ENCODE results near the gene PDE4D. TPM values are rescaled to one million over a fixed set of nuclear protein-coding genes. Genes with fewer than 3 reads are reported as not detected.

PDE4D gene
- total RNA-seq, 1 experiment from 2014 or later, result 2.1 TPM

GRCh38 chr5:59418808-59419207 is 474.7 kb downstream of the PDE4D start:
- H3K23me2 ChIP-seq (ENCODE audit: insufficient read length, low read depth, low read length, poor library complexity, severe bottlenecking), result no peaks in the 10 kb centered on the region
- no peak overlapping the region for H3T11ph ChIP-seq (ENCODE audit: low read length)
- no peak for DNase-seq
- Mint-ChIP-seq H3K27me3 (ENCODE audit: low read depth) (no peaks in the 10 kb centered on the region), H3K36me3 (ENCODE audit: insufficient read depth in 1 of 3, low read depth in 3 of 3) (peaks cover 0 to 4% (median 0%) of the 10 kb centered on the region in 3 experiments; a peak in 3 of 7 replicates), H3K27ac (no peak overlapping the region), H3K9me3 (peaks cover 0 to 1% of the 10 kb centered on the region in 2 experiments; a peak in 1 of 5 replicates), H3K4me1 (peaks cover 8 to 16% of the 10 kb centered on the region in 2 experiments), H3K4me3 (no peak overlapping the region)
- H3K27ac ChIP-seq (ENCODE audit: insufficient read length, low read depth, low read length), result no peak overlapping the region
- no peak for TF ChIP-seq CTCF (conservative IDR thresholded peaks at IDR 0.05)
- H4K91ac ChIP-seq (ENCODE audit: insufficient read length, low read depth, low read length), result no peak overlapping the region
- no peak overlapping the region for H3K56ac ChIP-seq (ENCODE audit: insufficient read length, low read depth, low read length)
- H2BK5ac ChIP-seq (ENCODE audit: insufficient read length, low read length), result no peak overlapping the region
- H4K8ac ChIP-seq (replicated peaks; ENCODE audit: insufficient read length, low read depth, low read length), result no peak overlapping the region
- no peaks in the 10 kb centered on the region for H3K4me1 ChIP-seq (ENCODE audit: insufficient read depth, low read length)
- no CpG with 5 or more reads among the region's 1 CpG for WGBS (ENCODE audit: extremely low coverage, insufficient read length, low lambda C conversion rate)
- H2BK20ac ChIP-seq (ENCODE audit: low read depth, low read length, poor library complexity, severe bottlenecking), result no peak overlapping the region
- H2AK5ac ChIP-seq (ENCODE audit: insufficient read length, low read length), result no peak overlapping the region
- no peaks in the 10 kb centered on the region for H3K79me1 ChIP-seq (ENCODE audit: insufficient read depth, low read depth, low read length, poor library complexity, severe bottlenecking)
- no peak overlapping the region for H3K18ac ChIP-seq (ENCODE audit: insufficient read length, low read depth, low read length)
- H2BK120ac ChIP-seq (ENCODE audit: low read depth, low read length, poor library complexity, severe bottlenecking), result no peak overlapping the region
- no peak overlapping the region for H3K4ac ChIP-seq (ENCODE audit: low read depth, low read length)
- H3K27me3 ChIP-seq (ENCODE audit: insufficient read depth, low read length), result no peaks in the 10 kb centered on the region
- no peak overlapping the region for H3K14ac ChIP-seq (ENCODE audit: insufficient read depth, low read length)
- no peaks in the 10 kb centered on the region for H4K20me1 ChIP-seq (ENCODE audit: control insufficient read depth, insufficient read depth, insufficient read length)
- H3K9me3 ChIP-seq (ENCODE audit: control insufficient read depth, low read depth, low read length), result no peaks in the 10 kb centered on the region
- no peak overlapping the region for H3K4me2 ChIP-seq (ENCODE audit: insufficient read depth, insufficient read length, low read length)
- no peaks in the 10 kb centered on the region for H3K79me2 ChIP-seq (ENCODE audit: insufficient read depth, low read length)
- no peak overlapping the region for H3K9ac ChIP-seq (ENCODE audit: extremely low read depth, insufficient read length, low read length)
- H3K23ac ChIP-seq (ENCODE audit: insufficient read length, low read depth, low read length), result no peak overlapping the region
- H2BK15ac ChIP-seq (ENCODE audit: low read depth, low read length), result no peak overlapping the region
- no peak overlapping the region for H2BK12ac ChIP-seq (ENCODE audit: insufficient read length, low read depth, low read length)
- H2AFZ ChIP-seq (ENCODE audit: low read length), result no peak overlapping the region
- H4K5ac ChIP-seq (ENCODE audit: insufficient read length, low read depth, low read length), result no peak overlapping the region
